Mesothelial cell of epicardium (in vitro differentiated cells): ENCODE data around the gene ASB10. TPM values are rescaled to one million over a fixed set of nuclear protein-coding genes. Genes with fewer than 3 reads are reported as not detected.

Source experiments
- DNase-seq, 2 experiments: peaks; one replicate each; pipeline ENCODE4 v3.0.0; 2021; ENCODE audit warnings: low spot score in 2 of 2; ENCODE audit not compliant: unreplicated experiment in 2 of 2
- H3K27ac Mint-ChIP-seq: 2 replicates; pipeline ENCODE4 v1.8.0; 2021; ENCODE audit warnings: mixed read lengths
- H3K27me3 Mint-ChIP-seq: 2 replicates; pipeline ENCODE4 v1.8.0; 2021; ENCODE audit warnings: low read depth, mixed read lengths
- H3K36me3 Mint-ChIP-seq: 2 replicates; pipeline ENCODE4 v1.8.0; 2021; ENCODE audit warnings: mixed read lengths
- H3K4me1 Mint-ChIP-seq: 2 replicates; pipeline ENCODE4 v1.8.0; 2021; ENCODE audit warnings: mixed read lengths
- H3K4me3 Mint-ChIP-seq: 2 replicates; pipeline ENCODE4 v1.8.0; 2021; ENCODE audit warnings: mild to moderate bottlenecking, moderate library complexity, mixed read lengths
- H3K9me3 Mint-ChIP-seq: 2 replicates; pipeline ENCODE4 v1.8.0; 2021; ENCODE audit warnings: mixed read lengths
- CTCF ChIP-seq: fragments of 200-600 bp; sonication (generic); IDR thresholded peaks from one replicate; pipeline ENCODE4 v1.5.0; 2021; ENCODE audit warnings: antibody characterized with exemption; ENCODE audit not compliant: unreplicated experiment
- total RNA-seq: library from RNA; stranded (reverse); gene quantifications from 3 replicates; pipeline ENCODE4 v1.2.1, GENCODE V29; 2021

ASB10 gene
- total RNA-seq, 1 donor from 2014 or later: not detected

- no peak overlapping the region for H3K4me3 Mint-ChIP-seq
- H3K27ac Mint-ChIP-seq: no peak overlapping the region
- peaks cover 23% of the 10 kb centered on the region for H3K36me3 Mint-ChIP-seq
- no peak for TF ChIP-seq CTCF
- no peak for DNase-seq
- no peaks in the 10 kb centered on the region for H3K27me3 Mint-ChIP-seq
- peaks cover 2% of the 10 kb centered on the region for H3K4me1 Mint-ChIP-seq
- no peaks in the 10 kb centered on the region for H3K9me3 Mint-ChIP-seq
Measured at GRCh38 chr7:151143261-151144015, 43.6 kb downstream of the ASB10 start.

- H3K36me3 Mint-ChIP-seq: peaks cover 23% of the 10 kb centered on the region
- no peaks in the 10 kb centered on the region for H3K9me3 Mint-ChIP-seq
- no peak for DNase-seq
- no peak overlapping the region for H3K4me3 Mint-ChIP-seq
- peaks cover 2% of the 10 kb centered on the region for H3K4me1 Mint-ChIP-seq
- H3K27ac Mint-ChIP-seq: no peak overlapping the region
- H3K27me3 Mint-ChIP-seq: no peaks in the 10 kb centered on the region
- no peak for TF ChIP-seq CTCF
Measured at GRCh38 chr7:151142686-151143040, 44.4 kb downstream of the ASB10 start.

GRCh38 chr7:151141855-151142685 is 45.0 kb downstream of the ASB10 start:
- Mint-ChIP-seq H3K4me3 (no peak overlapping the region), H3K4me1 (peaks cover 2% of the 10 kb centered on the region), H3K27me3 (no peaks in the 10 kb centered on the region), H3K27ac (no peak overlapping the region), H3K36me3 (peaks cover 23% of the 10 kb centered on the region), H3K9me3 (no peaks in the 10 kb centered on the region)
- no peak for TF ChIP-seq CTCF
- no peak for DNase-seq

- H3K27ac Mint-ChIP-seq: no peak overlapping the region
- peaks cover 2% of the 10 kb centered on the region for H3K4me1 Mint-ChIP-seq
- TF ChIP-seq CTCF: no peak
- DNase-seq: no peak
- H3K36me3 Mint-ChIP-seq: peaks cover 27% of the 10 kb centered on the region
- H3K27me3 Mint-ChIP-seq: no peaks in the 10 kb centered on the region
- H3K4me3 Mint-ChIP-seq: no peak overlapping the region
- no peaks in the 10 kb centered on the region for H3K9me3 Mint-ChIP-seq
Measured at GRCh38 chr7:151141311-151141854, 45.7 kb downstream of the ASB10 start.

- H3K36me3 Mint-ChIP-seq: peaks cover 30% of the 10 kb centered on the region
- H3K4me1 Mint-ChIP-seq: peaks cover 2% of the 10 kb centered on the region
- no peaks in the 10 kb centered on the region for H3K27me3 Mint-ChIP-seq
- no peaks in the 10 kb centered on the region for H3K9me3 Mint-ChIP-seq
- no peak for TF ChIP-seq CTCF
- H3K4me3 Mint-ChIP-seq: no peak overlapping the region
- H3K27ac Mint-ChIP-seq: no peak overlapping the region
- no peak for DNase-seq
Measured at GRCh38 chr7:151140826-151141225, 46.2 kb downstream of the ASB10 start.
